ENCODE measurements around the gene WDR93.

The WDR93 gene

GRCh38 chr15:89750560-89751542 lies 60.2 kb downstream of the WDR93 start, which contains the start of gene MESP1:
Gene MESP1, minus strand, starts transcription at chr15:89751249. Its CDS starts 18 bp downstream, at chr15:89751231.
- TF ChIP-seq CTCF (IDR thresholded peaks at IDR 0.05): peak; percentile 97
- Histone ChIP-seq H3K36me3 (no peaks in the 10 kb centered on the region), H3K27me3 (peaks cover 50% of the 10 kb centered on the region), H3K9me3 (no peaks in the 10 kb centered on the region), H3K4me3 (ENCODE audit: low read depth in 1 of 2, low read length in 1 of 2) (peak within 1 kb of the TSS; percentile 63 to 75), H3K4me1 (ENCODE audit: control insufficient read depth in 1 of 2, insufficient read depth in 1 of 2, low read depth in 1 of 2, low read length in 1 of 2) (peaks cover 14 to 18% of the 10 kb centered on the region in 2 experiments), H3K27ac (peak within 1 kb of the TSS; percentile 38)

GRCh38 chr15:89751748-89752147 lies 61.1 kb downstream of the WDR93 start:
- no peaks in the 10 kb centered on the region for H3K36me3 ChIP-seq
- peaks cover 14 to 18% of the 10 kb centered on the region in 2 experiments for H3K4me1 ChIP-seq (ENCODE audit: control insufficient read depth in 1 of 2, insufficient read depth in 1 of 2, low read depth in 1 of 2, low read length in 1 of 2)
- no peaks in the 10 kb centered on the region for H3K9me3 ChIP-seq
- no peak for TF ChIP-seq CTCF (IDR thresholded peaks at IDR 0.05)
- H3K27me3 ChIP-seq: peaks cover 50% of the 10 kb centered on the region
- H3K4me3 ChIP-seq (ENCODE audit: low read depth in 1 of 2, low read length in 1 of 2): peak overlapping the region in 1 of 2 experiments; percentile 63
- no peak overlapping the region for H3K27ac ChIP-seq

- TF ChIP-seq CTCF (IDR thresholded peaks at IDR 0.05): no peak
- Histone ChIP-seq H3K4me3 (ENCODE audit: low read depth in 1 of 2, low read length in 1 of 2) (no peak overlapping the region), H3K9me3 (no peaks in the 10 kb centered on the region), H3K36me3 (no peaks in the 10 kb centered on the region), H3K27me3 (peaks cover 34% of the 10 kb centered on the region), H3K27ac (no peak overlapping the region), H3K4me1 (ENCODE audit: control insufficient read depth in 1 of 2, insufficient read depth in 1 of 2, low read depth in 1 of 2, low read length in 1 of 2) (peaks cover 14 to 18% of the 10 kb centered on the region in 2 experiments)
These were observed 63.2 kb downstream of the WDR93 start for GRCh38 chr15:89753855-89754254.

GRCh38 chr15:89754361-89755154 lies 63.9 kb downstream of the WDR93 start:
- Histone ChIP-seq H3K4me3 (ENCODE audit: low read depth in 1 of 2, low read length in 1 of 2) (no peak overlapping the region), H3K36me3 (no peaks in the 10 kb centered on the region), H3K4me1 (ENCODE audit: control insufficient read depth in 1 of 2, insufficient read depth in 1 of 2, low read depth in 1 of 2, low read length in 1 of 2) (peaks cover 14 to 18% of the 10 kb centered on the region in 2 experiments), H3K27me3 (peaks cover 27% of the 10 kb centered on the region), H3K9me3 (no peaks in the 10 kb centered on the region), H3K27ac (no peak overlapping the region)
- no peak for TF ChIP-seq CTCF (IDR thresholded peaks at IDR 0.05)

GRCh38 chr15:89755701-89756100 lies 65.1 kb downstream of the WDR93 start:
- Histone ChIP-seq H3K27me3 (peaks cover 16% of the 10 kb centered on the region), H3K9me3 (no peaks in the 10 kb centered on the region), H3K27ac (no peak overlapping the region), H3K36me3 (no peaks in the 10 kb centered on the region), H3K4me1 (ENCODE audit: control insufficient read depth in 1 of 2, insufficient read depth in 1 of 2, low read depth in 1 of 2, low read length in 1 of 2) (peaks cover 12 to 14% of the 10 kb centered on the region in 2 experiments), H3K4me3 (ENCODE audit: low read depth in 1 of 2, low read length in 1 of 2) (no peak overlapping the region)
- TF ChIP-seq CTCF (IDR thresholded peaks at IDR 0.05): no peak

Data from neutrophil (primary cell).